WERI-Rb-1 (cell line): Measurements from ENCODE around the gene UFL1.
"Not testable (repeated sequence)": the region's sequence is repeated elsewhere in the genome, so short reads cannot be mapped to it uniquely, and the experiment has no call there.

Source experiments
- DNase-seq: peaks from one replicate; pipeline ENCODE4 v3.0.0-alpha.2; 2020
- H3K27ac ChIP-seq: fragments of 250-450 bp; sonication (Bioruptor Pico); 2 replicates; pipeline ENCODE4 v1.5.1; 2020; ENCODE audit warnings: mild to moderate bottlenecking, moderate library complexity
- H3K27me3 ChIP-seq: fragments of 250-450 bp; sonication (Bioruptor Pico); 2 replicates; pipeline ENCODE4 v1.5.1; 2021; ENCODE audit warnings: mild to moderate bottlenecking, low read depth, moderate library complexity; ENCODE audit not compliant: insufficient read depth, severe bottlenecking
- H3K36me3 ChIP-seq: fragments of 250-450 bp; sonication (Bioruptor Pico); 2 replicates; pipeline ENCODE4 v1.5.1; 2020; ENCODE audit warnings: mild to moderate bottlenecking, moderate library complexity
- H3K4me3 ChIP-seq: 2 replicates; pipeline ENCODE4 v1.5.1; 2011; ENCODE audit warnings: low read depth, mild to moderate bottlenecking, control low read depth, low read length
- H3K9me3 ChIP-seq: fragments of 250-450 bp; sonication (Bioruptor Pico); 2 replicates; pipeline ENCODE4 v1.5.1; 2021; ENCODE audit warnings: mild to moderate bottlenecking, moderate library complexity; ENCODE audit not compliant: severe bottlenecking
- TF ChIP-seq, protein P1 (sequence below): IDR thresholded peaks from 2 replicates; pipeline ENCODE4 v1.5.1; 2011; ENCODE audit warnings: low read depth, mild to moderate bottlenecking, control low read depth, inconsistent platforms, low read length

The UFL1 gene

DNA sequence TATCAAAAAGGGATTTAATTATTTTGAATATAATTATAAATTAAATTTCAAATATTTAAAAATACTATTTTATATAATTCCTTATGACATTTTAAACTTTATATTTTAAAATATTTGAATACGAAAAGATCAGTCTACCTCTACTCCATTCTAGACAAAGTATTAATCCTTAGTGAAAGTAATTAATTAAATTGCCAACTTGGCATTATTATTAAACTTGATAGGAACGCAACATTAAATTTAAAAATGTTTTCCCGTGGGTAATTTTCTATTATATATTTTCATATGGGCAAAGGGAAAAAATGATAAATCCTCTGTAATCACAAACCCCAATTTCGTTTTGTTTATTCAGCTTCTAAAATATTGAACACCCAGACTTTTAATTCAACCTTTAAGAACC is 33.0 kb downstream of the UFL1 start:
- TF ChIP-seq, protein P1, sequence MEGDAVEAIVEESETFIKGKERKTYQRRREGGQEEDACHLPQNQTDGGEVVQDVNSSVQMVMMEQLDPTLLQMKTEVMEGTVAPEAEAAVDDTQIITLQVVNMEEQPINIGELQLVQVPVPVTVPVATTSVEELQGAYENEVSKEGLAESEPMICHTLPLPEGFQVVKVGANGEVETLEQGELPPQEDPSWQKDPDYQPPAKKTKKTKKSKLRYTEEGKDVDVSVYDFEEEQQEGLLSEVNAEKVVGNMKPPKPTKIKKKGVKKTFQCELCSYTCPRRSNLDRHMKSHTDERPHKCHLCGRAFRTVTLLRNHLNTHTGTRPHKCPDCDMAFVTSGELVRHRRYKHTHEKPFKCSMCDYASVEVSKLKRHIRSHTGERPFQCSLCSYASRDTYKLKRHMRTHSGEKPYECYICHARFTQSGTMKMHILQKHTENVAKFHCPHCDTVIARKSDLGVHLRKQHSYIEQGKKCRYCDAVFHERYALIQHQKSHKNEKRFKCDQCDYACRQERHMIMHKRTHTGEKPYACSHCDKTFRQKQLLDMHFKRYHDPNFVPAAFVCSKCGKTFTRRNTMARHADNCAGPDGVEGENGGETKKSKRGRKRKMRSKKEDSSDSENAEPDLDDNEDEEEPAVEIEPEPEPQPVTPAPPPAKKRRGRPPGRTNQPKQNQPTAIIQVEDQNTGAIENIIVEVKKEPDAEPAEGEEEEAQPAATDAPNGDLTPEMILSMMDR = no peak
- no peaks in the 10 kb centered on the region for H3K27me3 ChIP-seq

DNA sequence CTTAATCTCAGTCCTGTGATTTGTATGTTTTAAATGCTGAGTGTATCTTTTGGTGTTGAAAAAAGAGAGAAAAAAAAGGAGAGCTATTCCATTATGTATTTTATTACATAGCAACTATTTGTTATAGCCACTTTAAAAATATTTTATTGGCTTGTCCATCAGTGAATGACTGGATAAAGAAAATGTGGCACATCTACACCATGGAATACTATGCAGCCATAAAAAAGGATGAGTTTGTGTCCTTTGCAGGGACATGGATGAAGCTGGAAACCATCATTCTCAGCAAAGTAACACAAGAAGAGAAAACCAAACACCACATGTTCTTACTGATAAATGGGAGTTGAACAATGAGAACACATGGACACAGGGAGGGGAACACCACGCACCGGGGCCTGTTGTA is 38.1 kb downstream of the UFL1 start:
- not testable (repeated sequence) for H3K36me3 ChIP-seq, H3K27me3 ChIP-seq, H3K4me3 ChIP-seq, H3K9me3 ChIP-seq, H3K27ac ChIP-seq, DNase-seq

More for the DNA sequence above, 33.0 kb downstream of the UFL1 start:
- no peak for DNase-seq
- H3K36me3 ChIP-seq = peaks cover 37% of the 10 kb centered on the region
- H3K9me3 ChIP-seq = no peaks in the 10 kb centered on the region
- H3K4me3 ChIP-seq = no peak overlapping the region
- H3K27ac ChIP-seq = no peak overlapping the region

DNA sequence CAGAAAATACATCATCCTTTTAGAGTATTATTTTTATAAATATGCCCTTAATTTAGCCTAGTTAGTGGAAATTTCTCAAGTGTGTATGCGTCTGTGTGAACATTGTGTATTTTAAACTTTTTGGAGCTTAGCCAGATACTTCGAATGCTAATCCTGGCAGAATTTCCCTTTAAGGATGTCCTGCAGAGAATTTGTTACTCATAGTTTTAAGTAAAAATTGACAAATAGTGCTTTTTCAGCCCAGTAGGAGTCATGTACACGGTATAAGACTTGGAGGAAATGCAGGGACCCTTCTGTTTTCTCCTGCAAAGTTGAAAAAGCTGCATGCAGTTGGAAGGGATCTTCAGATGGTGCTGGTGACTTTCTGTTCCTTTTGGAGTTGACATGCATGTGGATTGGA is 41.3 kb downstream of the UFL1 start, which contains the start of gene FHL5:
FHL5 (plus strand) TSS at position 243 of the 400 bp plus-strand sequence. CDS start 40,486 bp downstream, outside the sequence.
- Histone ChIP-seq H3K36me3 (no peaks in the 10 kb centered on the region), H3K9me3 (no peaks in the 10 kb centered on the region), H3K27ac (no peak within 1 kb of the TSS), H3K27me3 (no peaks in the 10 kb centered on the region), H3K4me3 (no peak within 1 kb of the TSS)
- DNase-seq = no peak
- TF ChIP-seq, protein P1 = no peak

DNA sequence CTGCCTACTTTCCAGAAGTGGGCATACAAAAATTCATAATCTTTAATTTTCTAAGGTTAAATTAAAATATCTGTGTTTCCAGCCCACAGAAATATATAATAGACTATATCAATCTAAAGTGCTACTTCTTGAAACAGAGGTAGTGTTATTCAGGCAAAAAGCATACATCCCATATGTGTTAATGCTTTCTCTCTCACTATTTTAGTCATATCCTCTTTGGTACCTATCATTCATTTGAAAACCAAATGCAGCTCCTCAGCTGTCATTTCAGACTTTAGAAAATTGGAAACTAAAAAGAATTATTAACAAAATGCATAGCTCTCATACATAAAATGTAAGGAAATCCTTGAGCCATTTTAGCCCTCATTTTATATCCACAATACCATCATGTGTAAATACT is 42.2 kb downstream of the UFL1 start:
- H3K9me3 ChIP-seq = no peaks in the 10 kb centered on the region
- H3K27me3 ChIP-seq = no peaks in the 10 kb centered on the region
- no peak overlapping the region for H3K27ac ChIP-seq
- TF ChIP-seq, protein P1 = no peak
- no peak overlapping the region for H3K4me3 ChIP-seq
- no peaks in the 10 kb centered on the region for H3K36me3 ChIP-seq
- DNase-seq = no peak

DNA sequence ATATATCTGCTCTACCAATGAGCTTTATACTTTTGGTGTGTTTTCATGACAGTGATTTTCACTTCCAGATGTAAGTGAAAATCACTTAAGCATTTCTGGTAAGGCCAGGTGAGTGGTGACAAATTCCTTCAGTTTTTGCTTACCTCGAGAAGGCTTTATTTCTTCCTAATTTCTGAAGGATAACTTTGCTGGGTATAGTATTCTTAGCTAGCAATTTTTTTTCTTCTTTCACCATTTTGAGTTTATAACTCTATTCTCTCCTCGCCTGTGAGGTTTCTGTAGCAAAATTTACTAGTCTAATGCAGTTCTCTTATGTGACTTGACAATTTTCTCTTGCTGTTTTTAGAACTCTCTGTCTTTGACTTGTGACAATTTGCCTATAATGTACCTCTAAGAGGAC is 48.4 kb downstream of the UFL1 start:
- Histone ChIP-seq H3K27me3 (no peaks in the 10 kb centered on the region), H3K4me3 (no peak overlapping the region), H3K9me3 (peaks cover 12% of the 10 kb centered on the region), H3K27ac (no peak overlapping the region), H3K36me3 (no peaks in the 10 kb centered on the region)
- TF ChIP-seq, protein P1 = no peak
- no peak for DNase-seq

DNA sequence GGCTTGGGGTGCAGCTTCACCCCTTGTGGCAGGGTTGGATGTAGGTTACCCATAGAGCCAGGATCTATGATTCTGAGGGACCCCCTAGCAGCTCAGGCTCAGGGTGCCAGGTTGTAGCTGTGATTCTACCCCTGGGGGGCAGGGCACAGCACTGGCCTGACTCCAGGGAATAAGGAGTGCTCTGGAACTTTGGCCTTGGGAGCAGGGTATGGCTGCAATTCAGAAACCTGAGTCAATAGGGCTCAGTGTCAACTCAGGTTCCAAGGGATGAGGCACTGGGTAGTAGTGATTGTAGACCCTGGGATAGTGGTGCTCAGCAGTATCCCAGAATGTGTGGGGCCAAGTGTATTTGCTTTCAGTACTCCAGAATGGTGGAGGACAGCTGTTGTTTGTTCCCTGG is 49.9 kb downstream of the UFL1 start:
- Histone ChIP-seq H3K36me3 (no peaks in the 10 kb centered on the region), H3K27ac (no peak overlapping the region), H3K9me3 (peaks cover 12% of the 10 kb centered on the region), H3K4me3 (no peak overlapping the region), H3K27me3 (no peaks in the 10 kb centered on the region)
- no peak for DNase-seq
- TF ChIP-seq, protein P1 = no peak
